ENCODE results near the gene PI4KA. TPM values are rescaled to one million over a fixed set of nuclear protein-coding genes. Genes with fewer than 3 reads are reported as not detected.

Gene PI4KA
- total RNA-seq, 1 donor from 2014 or later = 113 TPM

DNA sequence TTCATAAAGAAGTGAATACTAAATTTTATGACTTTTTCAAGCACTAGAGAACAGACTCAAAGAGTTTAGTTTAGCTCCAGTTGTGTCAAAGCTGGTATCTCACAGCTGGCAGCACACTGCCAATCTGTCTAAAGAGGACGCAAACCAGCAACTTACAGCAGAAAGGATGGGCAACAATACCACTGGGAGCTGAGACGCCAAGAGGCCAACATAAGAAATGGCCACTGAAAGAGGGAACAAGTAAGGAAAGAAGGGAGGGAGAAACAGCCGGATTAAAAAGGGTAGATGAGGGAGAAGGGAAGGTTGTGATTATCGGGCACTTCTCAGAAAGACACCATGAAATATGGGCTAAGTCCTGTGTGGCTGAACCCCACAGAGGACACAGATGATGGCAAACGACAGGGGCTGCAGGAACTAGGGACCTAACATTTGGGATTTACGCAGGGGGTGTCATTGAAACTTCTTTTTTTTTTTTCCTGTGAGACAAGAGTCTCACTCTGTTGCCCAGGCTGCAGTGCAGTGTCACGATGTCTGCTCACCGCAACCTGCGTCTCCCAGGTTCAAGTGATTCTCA lies 43.0 kb downstream of the PI4KA start:
- TF ChIP-seq, protein P1, sequence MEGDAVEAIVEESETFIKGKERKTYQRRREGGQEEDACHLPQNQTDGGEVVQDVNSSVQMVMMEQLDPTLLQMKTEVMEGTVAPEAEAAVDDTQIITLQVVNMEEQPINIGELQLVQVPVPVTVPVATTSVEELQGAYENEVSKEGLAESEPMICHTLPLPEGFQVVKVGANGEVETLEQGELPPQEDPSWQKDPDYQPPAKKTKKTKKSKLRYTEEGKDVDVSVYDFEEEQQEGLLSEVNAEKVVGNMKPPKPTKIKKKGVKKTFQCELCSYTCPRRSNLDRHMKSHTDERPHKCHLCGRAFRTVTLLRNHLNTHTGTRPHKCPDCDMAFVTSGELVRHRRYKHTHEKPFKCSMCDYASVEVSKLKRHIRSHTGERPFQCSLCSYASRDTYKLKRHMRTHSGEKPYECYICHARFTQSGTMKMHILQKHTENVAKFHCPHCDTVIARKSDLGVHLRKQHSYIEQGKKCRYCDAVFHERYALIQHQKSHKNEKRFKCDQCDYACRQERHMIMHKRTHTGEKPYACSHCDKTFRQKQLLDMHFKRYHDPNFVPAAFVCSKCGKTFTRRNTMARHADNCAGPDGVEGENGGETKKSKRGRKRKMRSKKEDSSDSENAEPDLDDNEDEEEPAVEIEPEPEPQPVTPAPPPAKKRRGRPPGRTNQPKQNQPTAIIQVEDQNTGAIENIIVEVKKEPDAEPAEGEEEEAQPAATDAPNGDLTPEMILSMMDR (IDR thresholded peaks at IDR 0.05) = no peak
- Histone ChIP-seq H3K4me3 (no peak overlapping the region), H3K27me3 (no peaks in the 10 kb centered on the region), H3K4me1 (no peaks in the 10 kb centered on the region), H3K9me3 (no peaks in the 10 kb centered on the region), H3K27ac (no peak overlapping the region), H3K36me3 (peaks cover 95% of the 10 kb centered on the region)
- no peak for DNase-seq
- intact Hi-C loops (cut with DNase I) = no loop called here
- no peak for ATAC-seq

DNA sequence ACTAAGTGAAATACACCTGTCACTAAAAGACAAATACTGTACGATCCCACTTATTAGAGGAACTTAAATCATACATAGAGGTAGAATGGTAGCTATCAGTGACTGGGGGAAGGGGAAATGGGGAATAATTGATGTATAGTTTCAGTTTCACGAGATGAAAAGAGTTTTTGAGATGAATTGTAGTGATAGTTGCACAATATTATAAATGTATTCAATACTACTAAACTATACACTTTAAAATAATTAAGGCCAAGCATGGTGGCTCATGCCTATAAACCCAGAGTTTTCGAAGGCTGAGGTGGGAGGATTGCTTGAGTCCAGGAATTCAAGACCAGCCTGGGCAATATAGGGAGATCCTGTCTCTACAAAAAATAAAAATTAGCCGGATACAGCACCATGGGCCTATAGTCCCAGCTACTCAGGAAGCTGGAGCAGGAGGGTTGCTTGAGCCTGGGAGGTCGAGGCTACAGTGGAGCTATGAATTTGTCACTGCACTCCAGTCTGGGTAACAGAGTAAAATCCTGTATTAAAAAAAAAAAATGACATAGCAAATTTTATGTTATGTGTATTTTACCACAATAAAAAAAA lies 44.3 kb downstream of the PI4KA start:
- intact Hi-C loops (cut with DNase I) = no loop called here
- TF ChIP-seq, protein P1 (IDR thresholded peaks at IDR 0.05) = no peak
- DNase-seq (no peak), ATAC-seq (no peak)
- Histone ChIP-seq H3K36me3 (peaks cover 95% of the 10 kb centered on the region), H3K4me3 (no peak overlapping the region), H3K4me1 (no peaks in the 10 kb centered on the region), H3K27me3 (no peaks in the 10 kb centered on the region), H3K9me3 (no peaks in the 10 kb centered on the region), H3K27ac (no peak overlapping the region)

DNA sequence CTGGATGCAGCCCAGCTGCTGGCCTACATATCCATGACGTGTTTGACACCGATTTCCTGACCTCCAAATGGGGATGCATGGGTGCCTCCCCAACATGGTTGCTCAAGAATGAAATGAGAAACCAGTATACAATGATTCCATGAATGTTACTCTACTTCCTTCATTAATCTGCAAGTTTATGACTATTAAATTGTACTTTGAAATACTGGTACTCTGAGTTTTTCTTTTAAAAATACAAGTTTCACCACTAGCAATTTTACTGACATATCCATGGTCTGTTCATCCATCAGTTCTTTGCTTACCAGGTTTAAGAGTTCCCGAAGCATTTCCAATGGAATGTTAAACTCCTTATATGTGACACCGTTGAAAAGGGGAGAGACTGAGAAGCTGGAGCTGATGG lies 45.6 kb downstream of the PI4KA start:
- no peak overlapping the region for H3K27ac ChIP-seq
- H3K4me3 ChIP-seq = no peak overlapping the region
- no peak for DNase-seq
- no peaks in the 10 kb centered on the region for H3K27me3 ChIP-seq
- intact Hi-C loops (cut with DNase I) = no loop called here
- no peaks in the 10 kb centered on the region for H3K4me1 ChIP-seq
- TF ChIP-seq, protein P1 (IDR thresholded peaks at IDR 0.05) = no peak
- ATAC-seq = no peak
- no peaks in the 10 kb centered on the region for H3K9me3 ChIP-seq
- peaks cover 94% of the 10 kb centered on the region for H3K36me3 ChIP-seq

DNA sequence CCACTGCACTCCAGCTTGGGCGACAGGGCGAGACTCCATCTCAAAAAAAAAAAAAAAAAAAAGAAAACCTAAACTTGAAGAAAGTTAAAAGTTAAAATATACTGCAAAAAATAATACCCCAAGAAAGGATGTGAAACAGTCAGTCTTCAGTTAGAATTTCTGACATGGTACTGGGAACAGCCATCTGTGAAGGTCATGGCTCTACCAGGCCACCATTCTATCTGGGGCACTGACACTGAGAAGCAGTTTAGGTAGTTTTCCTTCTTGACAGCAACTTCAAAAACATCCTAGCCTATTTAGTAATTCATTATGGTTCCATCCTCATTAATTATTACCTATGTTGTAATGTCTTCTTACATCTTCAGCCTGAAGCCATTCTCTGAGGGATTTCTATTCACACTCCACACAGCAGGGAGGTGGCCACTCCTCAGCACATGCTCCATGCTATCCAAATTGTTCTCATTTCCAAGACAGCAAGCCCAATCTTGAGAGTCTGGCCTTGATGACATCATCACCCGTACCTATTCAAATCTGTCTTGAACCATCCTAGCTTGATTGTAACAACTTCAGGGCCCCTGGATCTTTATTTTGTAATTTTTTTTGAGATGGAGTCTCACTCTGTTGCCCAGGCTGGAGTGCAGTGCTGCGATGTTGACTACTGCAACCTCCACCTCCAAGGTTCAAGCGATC lies 46.5 kb downstream of the PI4KA start:
- H3K27me3 ChIP-seq = no peaks in the 10 kb centered on the region
- DNase-seq = no peak
- no peak for ATAC-seq
- no peak overlapping the region for H3K27ac ChIP-seq
- intact Hi-C loops (cut with DNase I) = no loop called here
- TF ChIP-seq, protein P1 (IDR thresholded peaks at IDR 0.05) = no peak
- no peaks in the 10 kb centered on the region for H3K4me1 ChIP-seq
- peaks cover 94% of the 10 kb centered on the region for H3K36me3 ChIP-seq
- H3K9me3 ChIP-seq = no peaks in the 10 kb centered on the region
- H3K4me3 ChIP-seq = no peak overlapping the region

DNA sequence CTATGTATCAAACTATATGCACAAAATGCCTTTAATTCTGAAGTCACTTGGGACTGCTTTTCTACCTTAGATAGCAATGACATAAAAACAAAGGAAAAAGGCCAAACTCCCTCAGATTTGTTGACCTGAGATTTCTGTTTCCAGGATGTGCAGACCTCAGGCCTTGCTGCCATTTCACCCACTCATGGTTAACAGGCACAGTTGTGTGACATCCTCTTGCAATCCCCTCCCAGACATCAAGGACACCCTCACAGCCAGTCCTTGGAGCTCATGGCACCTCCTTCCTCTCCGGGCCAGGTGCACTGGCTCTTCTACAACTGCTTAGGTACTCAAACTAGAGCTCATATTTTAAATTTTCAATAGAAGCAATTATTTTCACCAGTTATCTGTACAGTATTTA lies 47.4 kb downstream of the PI4KA start:
- no peaks in the 10 kb centered on the region for H3K9me3 ChIP-seq
- TF ChIP-seq, protein P1 (IDR thresholded peaks at IDR 0.05) = no peak
- H3K27me3 ChIP-seq = no peaks in the 10 kb centered on the region
- no peak overlapping the region for H3K4me3 ChIP-seq
- DNase-seq = no peak
- no peak overlapping the region for H3K27ac ChIP-seq
- intact Hi-C loops (cut with DNase I) = no loop called here
- no peak for ATAC-seq
- H3K36me3 ChIP-seq = peaks cover 94% of the 10 kb centered on the region
- no peaks in the 10 kb centered on the region for H3K4me1 ChIP-seq
